ENCODE data around the gene ABI3.

The ABI3 gene

GRCh38 chr17:49218941-49219913, 8.7 kb downstream of the ABI3 start:
- H4K20me1 ChIP-seq: peaks cover 0 to 14% (median 7%) of the 10 kb centered on the region in 11 experiments; a peak in 10 of 22 replicates
- H3K9ac ChIP-seq: peak overlapping the region in 8 of 11 experiments; percentile 32 to 77 (median 64); a peak in 14 of 22 replicates
- peak overlapping the region; percentile 86 to 99 (median 95) for H3K4me2 ChIP-seq
- no peaks in the 10 kb centered on the region for H3K9me3 ChIP-seq (replicated peaks in 1 of 11)
- H3K27me3 ChIP-seq: peaks cover 23 to 30% (median 26%) of the 10 kb centered on the region in 11 experiments
- H3K27ac ChIP-seq: peak overlapping the region in 9 of 11 experiments; percentile 35 to 90 (median 82); a peak in 17 of 22 replicates
- peaks cover 0 to 33% (median 0%) of the 10 kb centered on the region in 11 experiments; a peak in 9 of 22 replicates for H3K36me3 ChIP-seq
- H3K4me3 ChIP-seq: peak overlapping the region in 7 of 10 experiments; percentile 9 to 59 (median 35); a peak in 8 of 20 replicates
- H3K4me1 ChIP-seq: peaks cover 63 to 79% (median 74%) of the 10 kb centered on the region in 10 experiments
- TF ChIP-seq Cebpa-rat (IDR thresholded peaks at IDR 0.05): no peak

GRCh38 chr17:49219987-49220386, 9.5 kb downstream of the ABI3 start:
- Histone ChIP-seq H3K36me3 (peaks cover 0 to 33% (median 0%) of the 10 kb centered on the region in 11 experiments; a peak in 9 of 22 replicates), H3K27me3 (peaks cover 30 to 37% (median 34%) of the 10 kb centered on the region in 11 experiments), H3K4me3 (no peak overlapping the region), H3K9me3 (replicated peaks in 1 of 11) (no peaks in the 10 kb centered on the region), H3K9ac (no peak overlapping the region; a peak in 1 of 22 replicates), H3K4me2 (peak overlapping the region in 8 of 11 experiments; percentile 91 to 99 (median 96); a peak in 13 of 22 replicates), H4K20me1 (peaks cover 0 to 22% (median 12%) of the 10 kb centered on the region in 11 experiments; a peak in 13 of 22 replicates), H3K4me1 (peaks cover 63 to 79% (median 74%) of the 10 kb centered on the region in 10 experiments), H3K27ac (peak overlapping the region in 3 of 11 experiments; percentile 89 to 90 (median 89); a peak in 6 of 22 replicates)
- no peak for TF ChIP-seq Cebpa-rat (IDR thresholded peaks at IDR 0.05)

GRCh38 chr17:49223168-49223516, 12.6 kb downstream of the ABI3 start:
- Histone ChIP-seq H3K27ac (no peak overlapping the region), H3K4me1 (peaks cover 40 to 62% (median 50%) of the 10 kb centered on the region in 10 experiments), H3K9ac (no peak overlapping the region), H3K36me3 (peaks cover 0 to 29% (median 0%) of the 10 kb centered on the region in 11 experiments; a peak in 9 of 22 replicates), H3K27me3 (peaks cover 47 to 61% (median 55%) of the 10 kb centered on the region in 11 experiments), H3K9me3 (replicated peaks in 1 of 11) (no peaks in the 10 kb centered on the region), H3K4me3 (no peak overlapping the region; a peak in 1 of 20 replicates), H3K4me2 (peak overlapping the region in 9 of 11 experiments; percentile 34 to 87 (median 79); a peak in 9 of 22 replicates), H4K20me1 (peaks cover 0 to 39% (median 14%) of the 10 kb centered on the region in 11 experiments; a peak in 13 of 22 replicates)
- no peak for TF ChIP-seq Cebpa-rat (IDR thresholded peaks at IDR 0.05)

GRCh38 chr17:49223517-49224197, 13.2 kb downstream of the ABI3 start:
- peak overlapping the region; percentile 35 to 62 (median 44) for H3K4me3 ChIP-seq

GRCh38 chr17:49224198-49224996, 13.9 kb downstream of the ABI3 start:
- H3K27ac ChIP-seq: no peak overlapping the region
- peaks cover 0 to 28% (median 0%) of the 10 kb centered on the region in 11 experiments; a peak in 9 of 22 replicates for H3K36me3 ChIP-seq
- H3K9ac ChIP-seq: peak overlapping the region in 3 of 11 experiments; percentile 5 to 14 (median 10); a peak in 1 of 22 replicates
- peaks cover 31 to 52% (median 40%) of the 10 kb centered on the region in 10 experiments for H3K4me1 ChIP-seq
- no peaks in the 10 kb centered on the region for H3K9me3 ChIP-seq (replicated peaks in 1 of 11)
- H3K4me3 ChIP-seq: peak overlapping the region; percentile 35 to 62 (median 44)
- peak overlapping the region; percentile 72 to 89 (median 84) for H3K4me2 ChIP-seq
- H4K20me1 ChIP-seq: peaks cover 0 to 42% (median 14%) of the 10 kb centered on the region in 11 experiments; a peak in 13 of 22 replicates
- H3K27me3 ChIP-seq: peaks cover 52 to 69% (median 64%) of the 10 kb centered on the region in 11 experiments
- no peak for TF ChIP-seq Cebpa-rat (IDR thresholded peaks at IDR 0.05)

More at GRCh38 chr17:49223517-49224197, 13.2 kb downstream of the ABI3 start:
- peak overlapping the region; percentile 72 to 89 (median 84) for H3K4me2 ChIP-seq
- peaks cover 38 to 57% (median 48%) of the 10 kb centered on the region in 10 experiments for H3K4me1 ChIP-seq
- H3K9ac ChIP-seq: 0 out of 22 replicates have a peak overlapping the region, but pooled peaks of 3 of the 11 experiments have one; percentile 5 to 14 (median 10)
- no peak for TF ChIP-seq Cebpa-rat (IDR thresholded peaks at IDR 0.05)
- no peaks in the 10 kb centered on the region for H3K9me3 ChIP-seq (replicated peaks in 1 of 11)
- H4K20me1 ChIP-seq: peaks cover 0 to 39% (median 14%) of the 10 kb centered on the region in 11 experiments; a peak in 13 of 22 replicates
- peaks cover 0 to 29% (median 0%) of the 10 kb centered on the region in 11 experiments; a peak in 9 of 22 replicates for H3K36me3 ChIP-seq
- no peak overlapping the region for H3K27ac ChIP-seq
- peaks cover 47 to 61% (median 57%) of the 10 kb centered on the region in 11 experiments for H3K27me3 ChIP-seq

GRCh38 chr17:49224997-49225337, 14.5 kb downstream of the ABI3 start:
- H3K4me2 ChIP-seq: peak overlapping the region; percentile 72 to 89 (median 84)
- peaks cover 0 to 47% (median 14%) of the 10 kb centered on the region in 11 experiments; a peak in 13 of 22 replicates for H4K20me1 ChIP-seq
- peak overlapping the region in 7 of 10 experiments; percentile 35 to 62 (median 44); a peak in 11 of 20 replicates for H3K4me3 ChIP-seq
- TF ChIP-seq Cebpa-rat (IDR thresholded peaks at IDR 0.05): no peak
- peaks cover 0 to 22% (median 0%) of the 10 kb centered on the region in 11 experiments; a peak in 9 of 22 replicates for H3K36me3 ChIP-seq
- no peak overlapping the region for H3K9ac ChIP-seq
- H3K27ac ChIP-seq: no peak overlapping the region
- peaks cover 29 to 52% (median 40%) of the 10 kb centered on the region in 10 experiments for H3K4me1 ChIP-seq
- peaks cover 58 to 74% (median 70%) of the 10 kb centered on the region in 11 experiments for H3K27me3 ChIP-seq
- no peaks in the 10 kb centered on the region for H3K9me3 ChIP-seq (replicated peaks in 1 of 11)

- H4K20me1 ChIP-seq: peaks cover 0 to 47% (median 14%) of the 10 kb centered on the region in 11 experiments; a peak in 13 of 22 replicates
- H3K4me2 ChIP-seq: no peak overlapping the region
- TF ChIP-seq Cebpa-rat (IDR thresholded peaks at IDR 0.05): no peak
- no peak overlapping the region for H3K27ac ChIP-seq
- H3K4me3 ChIP-seq: no peak overlapping the region
- H3K4me1 ChIP-seq: peaks cover 30 to 51% (median 44%) of the 10 kb centered on the region in 10 experiments
- peaks cover 0 to 16% (median 0%) of the 10 kb centered on the region in 11 experiments; a peak in 9 of 22 replicates for H3K36me3 ChIP-seq
- peaks cover 65 to 82% (median 77%) of the 10 kb centered on the region in 11 experiments for H3K27me3 ChIP-seq
- no peak overlapping the region for H3K9ac ChIP-seq
- no peaks in the 10 kb centered on the region for H3K9me3 ChIP-seq (replicated peaks in 1 of 11)
Observed at GRCh38 chr17:49225554-49226236, 15.2 kb downstream of the ABI3 start.
